Activated CD8-positive, alpha-beta memory T cell treated with anti-CD3 and anti-CD28 coated beads for 24 hours (primary cell): ENCODE results near the gene SEC23IP.
"Not testable (repeated sequence)": the region's sequence is repeated elsewhere in the genome, so short reads cannot be mapped to it uniquely, and the experiment has no call there.

Experiments used
- DNase-seq: peaks from one replicate; pipeline ENCODE4 v3.0.0-alpha.2; 2020

The SEC23IP gene

DNA sequence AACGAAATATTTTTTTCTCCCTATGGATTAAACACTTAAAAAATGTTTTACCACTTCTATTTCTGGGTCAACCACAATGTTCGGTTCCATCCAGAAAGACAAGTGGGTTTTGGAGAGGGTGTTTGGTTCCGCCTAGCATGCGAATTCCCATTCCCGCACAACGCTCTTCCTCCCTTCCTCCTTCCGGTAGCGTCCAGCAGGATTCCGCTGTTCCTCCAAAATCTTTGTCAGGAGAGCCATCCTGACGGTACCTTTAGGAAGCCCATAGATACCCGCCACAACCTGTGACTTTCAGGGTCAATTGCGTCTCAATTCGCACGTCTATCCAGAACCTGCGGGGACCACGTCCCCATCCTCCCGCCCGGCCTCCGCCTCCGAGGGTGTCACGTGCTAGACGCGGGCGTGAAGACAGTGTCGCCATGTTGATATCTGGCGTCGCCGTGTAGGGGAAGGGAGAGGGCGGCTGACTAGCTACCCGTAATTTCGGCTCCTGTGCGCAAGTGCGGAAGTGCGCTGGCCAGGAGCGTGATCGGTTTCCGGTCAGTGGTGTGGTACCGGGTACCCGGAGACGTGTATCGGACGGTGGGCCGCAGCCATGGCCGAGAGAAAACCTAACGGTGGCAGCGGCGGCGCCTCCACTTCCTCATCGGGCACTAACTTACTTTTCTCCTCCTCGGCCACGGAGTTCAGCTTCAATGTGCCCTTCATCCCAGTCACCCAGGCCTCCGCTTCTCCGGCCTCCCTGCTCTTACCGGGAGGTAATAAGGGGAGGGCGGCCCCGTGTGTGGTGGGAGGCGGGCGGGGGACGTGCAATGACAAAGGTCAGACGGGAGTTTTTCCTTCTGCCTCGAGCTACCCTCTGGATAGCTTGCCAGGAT is at the start of gene SEC23IP:
SEC23IP (plus strand) TSS at position 543 of the 878 bp plus-strand sequence; CDS start at position 596, 53 bp downstream.
- peak; percentile 94 for DNase-seq

DNA sequence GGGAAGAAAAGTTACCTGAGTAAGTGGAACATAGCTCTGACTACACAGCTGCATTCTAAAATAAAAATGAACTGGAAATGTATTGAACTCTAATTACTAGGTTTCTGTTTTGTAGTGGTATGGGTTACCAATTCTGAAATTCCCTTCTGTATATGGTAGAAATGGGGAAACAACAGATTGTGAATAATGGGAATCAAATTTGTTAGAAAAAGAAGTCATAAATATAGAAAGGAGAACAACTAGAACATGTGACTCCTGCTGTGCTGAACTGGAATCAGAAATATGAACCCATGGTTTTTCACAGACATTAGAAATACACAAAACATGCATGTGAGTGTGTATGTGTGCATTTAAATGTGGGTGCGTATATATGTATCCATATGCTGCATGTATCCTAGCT is 46.9 kb upstream of the SEC23IP start:
- DNase-seq: no peak

DNA sequence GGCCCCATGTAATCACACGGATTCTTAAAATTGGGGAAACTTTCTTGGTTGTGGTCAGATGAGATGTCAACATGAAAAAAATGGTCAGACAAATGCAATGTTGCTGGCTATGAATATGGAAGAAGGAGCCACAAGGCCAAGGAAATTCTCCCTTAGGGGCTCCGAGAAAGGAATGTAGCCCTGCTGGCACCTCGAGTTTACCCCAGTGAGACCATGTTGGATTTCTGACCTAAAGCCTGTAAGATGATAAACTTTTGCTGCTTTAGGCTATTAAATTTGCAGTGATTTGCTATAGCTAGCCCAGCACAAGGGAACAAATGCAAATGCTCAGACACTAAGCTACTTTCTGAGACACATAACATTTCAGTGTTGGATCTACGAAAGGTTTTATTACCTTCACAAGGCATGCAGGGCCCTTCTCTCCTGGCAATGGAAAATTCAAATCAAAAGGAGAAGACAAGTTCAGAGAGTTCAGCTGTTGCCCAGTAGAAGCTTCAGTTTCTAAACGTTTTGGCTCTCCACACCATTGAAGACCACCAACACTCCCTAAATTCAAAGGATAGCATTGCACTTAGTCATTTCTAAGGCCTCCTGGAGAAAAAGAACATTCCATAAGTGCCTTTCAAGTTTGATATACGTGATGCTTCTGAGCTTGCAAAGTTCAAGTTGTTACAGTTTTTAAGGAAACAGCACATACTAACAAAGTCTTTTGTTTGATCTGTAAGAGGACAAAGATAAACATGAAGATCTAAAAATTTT is 43.3 kb upstream of the SEC23IP start:
- no peak for DNase-seq

DNA sequence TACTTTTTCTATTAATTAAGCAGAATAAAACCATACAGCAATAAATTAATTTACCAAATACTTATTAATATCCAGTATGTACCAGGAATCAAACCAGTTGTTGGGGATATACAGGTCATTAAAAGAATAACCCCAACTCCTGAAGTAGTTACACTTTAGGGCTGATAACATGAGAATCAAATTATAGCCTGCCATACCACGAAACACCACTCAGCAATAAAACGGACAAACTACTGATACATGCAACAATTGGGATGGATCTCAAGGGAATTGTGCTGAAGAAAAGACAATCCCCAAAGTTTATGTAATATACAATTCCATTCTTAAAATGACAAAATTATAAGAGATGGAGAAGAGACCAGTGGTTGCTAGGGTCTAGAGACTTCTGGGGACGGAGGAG is 42.6 kb upstream of the SEC23IP start:
- no peak for DNase-seq

DNA sequence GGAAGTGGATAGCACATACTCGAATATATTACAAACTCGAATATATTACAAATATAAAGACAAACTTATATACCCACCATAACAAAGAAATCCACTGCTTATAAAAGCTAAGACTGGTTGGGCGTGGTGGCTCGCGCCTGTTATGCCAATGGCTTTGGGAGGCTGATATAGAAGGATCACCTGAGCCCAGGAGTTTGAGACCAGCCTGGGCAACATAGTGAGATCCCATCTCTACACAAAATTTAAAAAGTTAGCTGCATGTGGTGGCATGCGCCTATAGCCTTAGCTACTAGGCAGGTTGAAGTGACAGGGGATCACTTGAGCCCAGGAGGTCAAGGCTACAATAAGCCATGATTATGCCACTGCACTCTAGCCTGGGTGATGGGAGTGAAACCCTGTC is 40.3 kb upstream of the SEC23IP start:
- DNase-seq: no peak

DNA sequence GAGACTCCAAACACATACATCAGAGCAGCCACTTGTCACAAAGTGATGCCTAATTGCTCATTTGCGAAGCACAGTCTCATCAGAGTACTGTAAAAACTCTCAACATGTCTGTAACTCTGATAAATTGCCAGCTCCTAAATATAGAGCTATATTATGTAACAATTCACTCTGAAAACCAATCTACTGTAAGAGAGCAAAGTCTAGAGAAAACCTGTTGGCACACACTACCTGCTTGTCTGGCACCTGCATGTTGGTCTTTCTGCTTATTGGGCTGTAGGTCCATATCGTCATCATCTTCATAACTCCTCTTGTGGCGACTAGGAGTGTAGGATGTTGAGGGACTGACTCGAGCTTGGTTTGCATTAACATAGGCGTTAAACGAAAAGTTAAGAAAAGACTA is 39.7 kb upstream of the SEC23IP start:
- no peak for DNase-seq

DNA sequence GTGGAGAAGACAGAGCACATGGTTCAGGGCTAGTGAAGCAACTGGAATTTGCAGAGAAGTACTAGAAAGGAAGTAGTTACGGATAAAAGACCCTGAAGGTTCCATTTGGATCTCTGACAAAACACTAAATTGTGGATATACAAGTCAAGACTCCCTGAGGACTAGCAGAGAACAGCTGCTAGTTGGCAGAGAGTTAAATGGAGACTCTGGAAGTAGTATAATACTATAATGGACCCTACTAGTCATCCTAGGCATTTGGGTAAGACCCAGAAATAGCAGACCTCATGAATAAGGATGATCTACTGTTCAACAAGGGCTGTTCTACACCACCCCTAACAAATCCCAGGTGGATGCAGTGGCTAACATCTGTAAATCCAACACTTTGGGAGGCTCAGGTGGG is 39.0 kb upstream of the SEC23IP start:
- DNase-seq: no peak

DNA sequence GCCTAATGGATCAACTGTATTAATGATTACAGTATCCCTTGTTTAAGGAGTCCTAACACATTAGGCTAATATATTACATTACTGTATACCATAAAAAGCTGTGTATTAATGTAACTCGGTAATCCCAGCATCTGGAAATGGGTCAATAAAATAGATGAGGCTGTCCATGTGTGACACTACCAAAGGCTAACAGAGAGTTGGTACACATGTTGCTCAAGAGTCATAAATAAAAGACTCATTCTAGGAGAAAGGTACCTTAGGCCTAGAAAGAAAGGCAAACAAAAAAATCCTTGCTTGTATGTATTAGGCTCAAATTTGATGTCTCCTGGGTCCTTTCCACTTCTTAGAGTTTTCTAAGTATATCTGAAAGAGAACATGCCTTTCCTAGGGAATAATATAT is 34.5 kb upstream of the SEC23IP start:
- DNase-seq: no peak

DNA sequence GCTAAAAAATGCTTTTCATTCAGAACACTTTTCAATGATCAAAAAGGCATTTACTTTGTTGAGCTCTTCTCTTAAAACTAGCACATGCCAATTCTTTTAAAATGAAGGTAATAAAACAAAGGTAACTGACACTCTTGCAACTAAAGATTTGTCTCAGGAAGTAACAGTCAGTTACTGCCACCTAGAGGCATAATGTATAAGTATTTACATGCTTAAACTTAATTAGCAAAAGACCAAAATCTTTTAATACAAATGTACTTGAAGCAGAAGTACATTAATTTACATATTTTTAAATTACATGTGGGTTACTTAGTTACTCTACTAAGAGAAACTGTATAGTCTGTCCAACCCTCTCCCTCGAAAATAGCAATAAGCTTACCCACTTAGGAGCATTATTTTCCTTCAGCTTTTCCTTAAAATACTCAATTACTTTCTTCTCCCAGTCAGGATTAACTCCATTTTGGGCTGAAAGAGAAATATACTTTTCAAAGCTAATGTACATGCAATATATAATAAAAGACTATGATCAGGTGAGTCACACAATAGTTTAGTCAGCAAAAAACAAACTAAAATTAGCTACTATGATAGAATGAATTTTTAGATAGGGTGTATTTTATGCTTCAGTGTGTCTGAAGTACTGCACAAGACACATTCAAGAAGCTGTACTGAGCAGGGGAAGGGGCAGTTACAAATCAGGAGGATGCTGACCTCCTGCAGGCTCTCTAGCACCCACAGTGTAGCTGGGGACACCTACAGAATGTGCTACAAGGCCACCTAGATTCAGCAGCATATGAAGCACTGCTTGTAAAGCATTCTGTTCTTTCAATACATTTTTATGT is 32.9 kb upstream of the SEC23IP start:
- DNase-seq: no peak

DNA sequence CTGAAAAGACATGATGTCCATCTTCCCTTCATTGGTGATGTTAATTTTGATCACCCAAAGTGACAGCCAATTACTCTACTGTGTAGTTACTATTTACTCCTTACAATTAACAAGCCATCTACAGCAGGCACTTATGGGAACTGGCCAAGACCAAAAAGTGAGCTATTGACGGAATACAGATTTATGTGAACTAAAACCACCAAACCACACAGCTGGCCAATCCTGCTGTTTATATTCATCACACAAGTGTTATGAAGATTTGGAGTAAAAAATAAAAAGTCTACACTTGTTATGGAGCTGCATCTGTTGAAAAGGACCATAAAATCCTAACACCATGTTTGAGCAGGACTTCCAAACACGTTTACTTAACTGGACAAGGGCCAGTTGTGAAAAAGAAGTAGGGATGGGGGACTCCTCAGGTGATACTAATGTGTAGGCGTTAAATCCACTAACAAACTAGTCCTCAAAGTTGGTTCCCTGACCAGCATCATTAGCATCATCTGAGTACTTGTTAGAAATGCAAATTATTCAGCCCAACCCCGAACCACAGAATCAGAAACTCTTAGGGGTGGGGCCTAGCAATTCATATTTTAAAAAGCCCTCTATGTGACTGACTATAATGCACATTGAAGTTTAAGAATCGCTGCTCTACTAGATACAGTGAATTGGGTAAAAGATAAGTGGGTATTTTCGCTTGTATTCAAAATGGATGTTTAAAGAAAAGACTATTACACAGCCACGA is 31.5 kb upstream of the SEC23IP start:
- DNase-seq: no peak

DNA sequence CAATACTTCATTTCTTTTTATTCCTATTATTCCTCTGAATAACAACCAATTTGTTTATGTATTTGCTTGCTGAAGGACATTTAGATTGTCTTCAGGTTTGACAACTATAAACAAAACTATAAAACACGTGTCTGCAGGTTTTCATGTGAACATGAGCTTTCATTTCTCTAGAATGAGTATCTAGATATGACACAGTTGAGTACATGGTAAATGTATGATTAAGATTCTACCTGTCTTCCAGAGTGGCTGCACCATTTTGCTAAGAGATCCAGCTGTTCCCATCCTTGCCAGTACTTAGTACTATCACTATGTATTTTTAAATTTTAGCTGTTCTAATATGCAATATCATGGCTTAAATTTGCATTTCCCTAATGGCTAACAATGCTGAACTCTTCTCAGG is 30.0 kb upstream of the SEC23IP start:
- DNase-seq: no peak

DNA sequence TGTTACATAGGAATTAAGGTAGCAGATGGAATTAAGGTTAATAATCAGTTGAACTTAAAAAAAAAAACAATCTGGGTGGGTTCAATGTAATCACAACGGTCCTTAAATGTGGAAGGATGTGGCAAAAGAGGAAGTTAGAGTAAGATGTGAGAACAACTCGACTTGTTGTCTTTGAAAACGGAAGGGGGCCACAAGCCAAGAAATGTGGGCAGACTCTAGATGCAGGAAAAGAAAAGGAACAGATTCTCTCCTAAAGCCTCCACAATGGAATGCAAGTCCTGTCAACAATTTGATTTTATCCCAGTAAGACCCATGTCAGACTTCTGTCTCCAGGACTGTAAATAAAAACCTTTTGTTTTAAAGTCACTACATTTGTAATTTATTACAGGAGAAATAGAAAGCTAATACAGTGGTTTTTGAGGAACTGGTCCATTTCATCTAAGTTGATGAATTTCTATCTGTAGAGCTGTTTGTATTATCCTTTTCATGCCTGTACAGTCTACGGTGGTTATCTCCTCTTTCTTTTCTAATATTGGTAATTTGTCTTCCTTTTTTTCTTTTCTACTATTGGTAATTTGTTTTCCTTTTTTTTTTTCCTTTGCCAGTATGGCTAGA is 28.5 kb upstream of the SEC23IP start:
- no peak for DNase-seq

DNA sequence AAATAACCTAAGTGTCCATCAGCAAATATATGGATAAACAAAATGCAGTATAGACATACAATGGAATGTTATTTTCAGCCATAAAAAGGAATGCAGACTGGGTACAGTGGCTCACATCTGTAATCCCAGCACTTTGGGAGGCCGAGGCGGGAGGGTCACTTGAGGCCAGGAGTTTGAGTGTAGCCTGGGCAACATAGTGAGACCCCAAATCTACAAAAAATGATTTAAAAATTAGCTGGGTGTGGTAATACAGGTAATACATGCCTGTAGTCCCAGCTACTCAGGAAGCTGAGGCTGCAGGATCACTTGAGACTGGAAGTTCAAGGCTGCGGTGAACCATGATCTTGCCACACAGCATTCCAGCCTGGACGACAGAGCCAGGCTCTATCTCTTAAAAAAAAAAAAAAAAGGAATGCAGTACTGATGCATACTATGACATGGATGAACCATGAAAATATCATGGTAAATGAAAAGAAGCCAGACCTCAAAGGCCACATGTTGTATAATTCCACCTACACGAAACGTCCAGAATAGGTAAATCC is 26.8 kb upstream of the SEC23IP start:
- DNase-seq: no peak

DNA sequence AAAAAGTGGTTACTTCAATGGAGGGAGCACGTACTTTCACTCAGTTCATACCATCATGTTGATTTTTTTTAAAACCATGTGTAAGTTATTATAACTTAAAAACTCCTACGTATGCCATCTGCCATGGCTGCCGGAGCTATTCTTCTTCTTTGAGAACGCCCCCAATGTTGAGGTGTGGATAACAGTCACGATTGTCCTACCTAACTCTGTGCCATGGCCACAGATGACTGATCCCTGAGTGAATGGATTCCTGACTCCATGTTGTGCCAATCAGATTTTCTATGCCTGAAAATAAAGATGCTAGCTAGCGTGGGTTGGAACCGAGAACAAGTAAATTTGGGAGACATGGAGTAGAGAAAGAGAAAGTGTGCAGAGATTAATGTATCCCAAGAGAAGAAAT is 25.2 kb upstream of the SEC23IP start:
- DNase-seq: no peak

DNA sequence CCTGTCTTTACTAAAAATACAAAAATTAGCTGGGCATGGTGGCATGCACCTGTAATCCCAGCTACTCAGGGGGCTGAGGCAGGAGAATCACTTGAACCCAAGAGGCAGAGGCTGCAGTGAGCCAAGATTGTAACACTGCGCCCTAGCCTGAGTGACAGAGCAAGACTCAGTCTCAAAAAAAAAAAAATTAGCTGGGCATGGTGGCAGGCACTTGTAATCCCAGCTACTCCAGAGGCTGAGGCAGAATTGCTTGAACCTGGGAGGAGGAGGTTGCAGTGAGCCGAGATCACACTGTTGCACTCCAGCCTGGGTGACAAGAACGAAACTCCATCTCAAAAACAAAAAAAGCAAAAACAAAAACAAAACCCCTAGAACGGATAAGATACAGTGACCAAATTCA is 23.1 kb upstream of the SEC23IP start:
- DNase-seq: not testable (repeated sequence)

DNA sequence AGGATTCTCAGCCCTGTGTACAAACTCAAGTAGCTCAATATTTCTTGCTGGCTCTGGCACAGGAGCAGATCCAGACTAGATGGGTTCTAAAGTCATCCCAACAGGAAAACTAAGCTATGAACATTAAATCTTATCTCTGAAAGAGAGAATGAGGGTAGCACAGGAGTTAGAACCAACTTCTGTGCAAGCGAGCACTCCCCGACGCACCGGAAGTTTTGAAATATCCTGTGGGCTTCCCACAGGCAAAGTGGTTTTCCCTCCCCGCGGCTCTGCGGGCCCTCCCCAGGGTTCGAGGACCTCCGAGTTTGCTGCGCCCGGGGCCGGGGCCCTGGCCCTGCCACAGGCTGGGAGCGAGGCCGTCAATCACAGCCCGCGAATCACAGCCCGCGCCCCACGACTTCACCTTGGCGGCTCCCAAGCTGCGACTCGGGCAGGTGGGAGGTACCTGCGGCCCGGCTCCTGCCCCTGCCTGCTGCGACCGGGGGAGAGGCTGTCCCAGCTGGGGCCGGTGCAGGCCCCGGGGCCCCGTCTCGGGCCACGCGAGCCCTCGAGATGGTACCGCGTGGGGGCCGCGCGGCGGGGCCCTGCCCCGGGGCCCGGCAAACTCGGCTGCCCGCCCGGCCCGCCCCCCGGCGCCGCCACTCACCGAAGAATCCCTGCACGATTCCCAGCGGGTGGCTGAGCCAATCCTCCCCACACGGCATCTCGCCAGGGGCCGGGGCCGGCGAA is 20.5 kb upstream of the SEC23IP start:
- DNase-seq: peak; percentile 81

DNA sequence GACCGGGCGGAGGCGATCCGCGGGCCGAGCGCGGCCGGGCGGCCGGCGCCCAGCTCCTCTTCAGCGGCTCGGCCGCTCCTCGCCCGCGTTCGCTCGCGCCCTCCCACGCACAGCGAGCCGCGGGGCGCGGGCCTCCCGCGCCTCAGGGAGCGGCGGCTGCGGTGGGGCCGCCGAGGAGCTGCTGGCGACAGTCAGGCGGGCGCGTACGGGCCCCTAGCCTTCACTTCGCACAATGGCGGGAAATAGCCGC is 20.0 kb upstream of the SEC23IP start, which contains the start of gene MCMBP:
MCMBP (minus strand) TSS at position 234 of the 250 bp plus-strand sequence. CDS start 259 bp downstream, outside the sequence.
- DNase-seq: no peak

DNA sequence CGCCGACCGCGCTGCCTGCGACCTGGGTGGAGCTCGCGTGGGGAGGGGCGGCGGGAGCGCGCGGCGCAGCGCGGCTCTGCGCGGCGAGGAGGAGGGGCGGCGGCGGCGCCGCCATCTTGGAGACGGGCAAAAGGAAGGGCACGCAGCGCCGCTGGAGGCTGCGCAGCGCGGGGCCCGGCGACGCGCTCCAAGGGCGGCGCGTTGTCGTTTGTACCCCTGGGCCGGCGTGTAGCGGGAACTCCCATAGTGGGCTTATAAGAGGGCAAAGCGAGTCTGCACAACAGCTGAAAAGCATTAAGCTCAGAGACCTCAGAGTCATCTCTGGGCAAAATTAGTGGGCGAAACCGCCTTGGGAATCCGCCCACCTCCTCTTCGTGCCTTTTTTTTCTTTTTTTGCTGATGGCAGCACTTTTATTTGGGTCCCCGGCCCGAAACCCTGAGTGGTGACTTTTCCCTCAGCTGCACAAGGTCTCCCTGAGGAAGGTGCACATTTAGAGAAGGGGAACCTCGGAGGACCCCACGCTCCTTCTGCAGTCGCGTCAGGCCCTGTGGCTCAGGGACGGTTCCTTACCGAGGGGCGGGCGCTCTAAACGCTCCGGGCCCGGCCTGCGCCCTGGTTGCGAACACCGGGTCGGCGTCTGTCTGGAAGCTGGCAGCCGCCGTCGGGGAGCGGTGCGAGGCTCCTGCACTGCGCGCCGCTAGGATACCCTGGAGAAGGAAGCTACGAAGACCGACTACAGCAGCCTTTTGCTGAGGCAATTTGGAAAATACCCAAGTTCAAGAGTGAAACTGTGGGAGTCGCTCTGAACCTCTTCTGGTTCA is 19.5 kb upstream of the SEC23IP start:
- DNase-seq: peak; percentile 93

DNA sequence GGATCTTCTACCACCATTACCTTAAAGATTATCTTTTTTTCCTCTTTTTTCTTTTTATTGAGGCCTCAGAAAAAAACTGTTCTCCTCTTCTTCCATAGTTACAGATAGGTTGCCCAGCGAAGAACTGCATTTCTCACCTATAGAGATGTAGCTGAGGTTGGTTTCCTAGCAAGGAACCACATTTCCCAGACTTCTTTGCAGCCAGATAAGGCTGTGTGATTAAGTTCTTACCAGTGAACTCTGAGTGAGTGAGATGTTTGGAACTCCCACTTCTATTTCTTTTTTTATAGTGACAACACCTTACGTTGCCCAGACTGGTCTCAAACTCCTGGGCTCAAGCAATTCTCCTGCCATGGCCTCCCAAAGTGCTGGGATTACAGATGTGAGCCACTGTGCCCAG is 14.0 kb upstream of the SEC23IP start:
- DNase-seq: no peak

DNA sequence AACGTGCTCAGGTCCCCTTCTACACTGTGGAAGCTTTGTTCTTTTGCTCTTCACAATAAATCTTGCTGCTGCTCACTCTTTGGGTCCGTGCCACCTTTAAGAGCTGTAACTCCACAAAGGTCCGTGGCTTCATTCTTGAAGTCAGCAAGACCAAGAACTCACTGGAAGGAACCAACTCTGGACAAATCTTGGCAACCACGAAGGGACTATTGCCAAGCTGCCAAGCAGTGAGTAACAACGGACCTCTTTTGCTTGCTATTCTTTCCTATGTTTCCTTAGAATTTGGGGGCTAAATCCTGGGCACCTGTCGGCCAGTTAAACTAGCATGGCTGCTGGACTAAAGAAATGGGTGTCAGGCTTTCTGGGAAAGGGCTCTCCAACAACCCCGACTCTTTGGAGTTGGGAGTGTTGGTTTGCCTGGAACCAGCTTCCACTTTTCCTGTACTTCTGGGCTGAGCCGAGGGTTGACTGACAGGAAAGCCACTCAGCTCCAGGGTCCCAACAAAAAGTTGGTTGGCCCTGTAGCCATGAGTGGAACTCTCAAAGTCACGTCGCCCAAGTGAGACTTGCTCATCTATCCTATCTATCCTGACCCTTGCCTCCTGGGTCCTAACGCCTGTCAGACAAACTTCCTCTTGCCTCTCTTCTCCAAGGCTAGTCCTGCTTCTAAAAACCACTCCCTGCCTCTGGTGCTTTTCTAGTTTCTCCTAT is 8.5 kb upstream of the SEC23IP start:
- not testable (repeated sequence) for DNase-seq
